ENCODE data around the gene DPH5. TPM values are rescaled to one million over a fixed set of nuclear protein-coding genes. Genes with fewer than 3 reads are reported as not detected.
"Not testable (repeated sequence)": the region's sequence is repeated elsewhere in the genome, so short reads cannot be mapped to it uniquely, and the experiment has no call there.

The DPH5 gene
- total and polyA plus RNA-seq, 8 donors: 26.9 to 79.7 (median 70.7) TPM

GRCh38 chr1:100952104-100952745 lies 73.4 kb downstream of the DPH5 start:
- Histone ChIP-seq H3K9me3 (no peaks in the 10 kb centered on the region), H3K36me3 (peaks cover 0 to 13% of the 10 kb centered on the region in 2 donors), H3K27ac (no peak overlapping the region), H3K4me3 (no peak overlapping the region), H3K4me1 (peaks cover 7 to 33% of the 10 kb centered on the region in 2 donors), H3K27me3 (no peaks in the 10 kb centered on the region)
- no peak for TF ChIP-seq CTCF (IDR thresholded peaks at IDR 0.05)
- ATAC-seq (no peak), DNase-seq (no peak)
- intact Hi-C loops (cut with DNase I): no loop called here

- DNase-seq (peak in 2 of 4 donors; percentile 49 to 58), ATAC-seq (no peak)
- TF ChIP-seq CTCF (IDR thresholded peaks at IDR 0.05): no peak
- Histone ChIP-seq H3K27ac (peak overlapping the region in 1 of 2 donors; percentile 49), H3K27me3 (no peaks in the 10 kb centered on the region), H3K9me3 (no peaks in the 10 kb centered on the region), H3K36me3 (peaks cover 0 to 13% of the 10 kb centered on the region in 2 donors), H3K4me3 (no peak overlapping the region), H3K4me1 (peaks cover 7 to 36% of the 10 kb centered on the region in 2 donors)
- intact Hi-C loops (cut with DNase I): no loop called here
Measured at GRCh38 chr1:100950781-100951180, 74.8 kb downstream of the DPH5 start.

GRCh38 chr1:100950337-100950736 lies 75.2 kb downstream of the DPH5 start:
- Histone ChIP-seq H3K4me3 (no peak overlapping the region), H3K27me3 (no peaks in the 10 kb centered on the region), H3K36me3 (peaks cover 0 to 13% of the 10 kb centered on the region in 2 donors), H3K27ac (peak overlapping the region in 1 of 2 donors; percentile 49), H3K4me1 (peaks cover 7 to 32% of the 10 kb centered on the region in 2 donors), H3K9me3 (no peaks in the 10 kb centered on the region)
- intact Hi-C loops (cut with DNase I): no loop called here
- ATAC-seq: peak; percentile 18
- TF ChIP-seq CTCF (IDR thresholded peaks at IDR 0.05): no peak
- peak in 2 of 4 donors; percentile 58 to 73 for DNase-seq

- ATAC-seq: peak; percentile 75
- intact Hi-C loops (cut with DNase I); H3K27me3 ChIP-seq; H3K9me3 ChIP-seq; H3K4me3 ChIP-seq: not testable (repeated sequence)
- DNase-seq: peak in 2 of 4 donors; percentile 70 to 75
- Histone ChIP-seq H3K36me3 (peaks cover 0 to 13% of the 10 kb centered on the region in 2 donors), H3K4me1 (peaks cover 7 to 26% of the 10 kb centered on the region in 2 donors), H3K27ac (peak overlapping the region in 1 of 2 donors; percentile 19)
Measured at GRCh38 chr1:100949515-100950158, 75.9 kb downstream of the DPH5 start.

GRCh38 chr1:100948721-100949405 lies 76.7 kb downstream of the DPH5 start:
- H3K4me3 ChIP-seq; DNase-seq; intact Hi-C loops (cut with DNase I); H3K27me3 ChIP-seq; ATAC-seq; H3K9me3 ChIP-seq: not testable (repeated sequence)
- peaks cover 0 to 13% of the 10 kb centered on the region in 2 donors for H3K36me3 ChIP-seq
- H3K27ac ChIP-seq: peak overlapping the region in 1 of 2 donors; percentile 19
- peaks cover 7 to 26% of the 10 kb centered on the region in 2 donors for H3K4me1 ChIP-seq

GRCh38 chr1:100947816-100948215 lies 77.8 kb downstream of the DPH5 start:
- intact Hi-C loops (cut with DNase I); H3K4me3 ChIP-seq; DNase-seq; H3K9me3 ChIP-seq; H3K27ac ChIP-seq; ATAC-seq; H3K27me3 ChIP-seq: not testable (repeated sequence)
- Histone ChIP-seq H3K36me3 (peaks cover 0 to 19% of the 10 kb centered on the region in 2 donors), H3K4me1 (peaks cover 10 to 26% of the 10 kb centered on the region in 2 donors)

- intact Hi-C loops (cut with DNase I); H3K9me3 ChIP-seq; ATAC-seq; DNase-seq; H3K27ac ChIP-seq; H3K4me3 ChIP-seq; H3K27me3 ChIP-seq: not testable (repeated sequence)
- H3K36me3 ChIP-seq: peaks cover 0 to 17% of the 10 kb centered on the region in 2 donors
- H3K4me1 ChIP-seq: peaks cover 10 to 26% of the 10 kb centered on the region in 2 donors
Measured at GRCh38 chr1:100946064-100946463, 79.5 kb downstream of the DPH5 start.
